Uterus (tissue), 4 donors: ENCODE measurements around the gene POLR2B. TPM values are rescaled to one million over a fixed set of nuclear protein-coding genes. Genes with fewer than 3 reads are reported as not detected.
A peak's percentile ranks its signal among the peaks of the same experiment; 100 is the strongest.

Experiments used
- DNase-seq, 2 donors: peaks; one replicate each; pipeline ENCODE4 v3.0.0-alpha.2; 2019 to 2020
- H3K27ac ChIP-seq, 2 donors: fragments of 200-600 bp; sonication (generic); 1 replicate in 1 of 2; 2 replicates in 1 of 2; pipeline ENCODE4 v1.5.1; 2016 to 2018
- H3K27me3 ChIP-seq, 2 donors: fragments of 200-600 bp; sonication (generic); one replicate each; pipeline ENCODE4 v1.5.1; 2018 to 2019; ENCODE audit warnings: control low read depth in 1 of 2
- H3K36me3 ChIP-seq, 2 donors: fragments of 200-600 bp; sonication (generic); one replicate each; pipeline ENCODE4 v1.5.1; 2019; ENCODE audit warnings: control low read depth in 1 of 2
- H3K4me1 ChIP-seq, 2 donors: fragments of 200-600 bp; sonication (generic); one replicate each; pipeline ENCODE4 v1.5.1; 2018 to 2019; ENCODE audit warnings: control low read depth in 1 of 2
- H3K4me3 ChIP-seq, 2 donors: fragments of 200-600 bp; sonication (generic); 1 replicate in 1 of 2; 2 replicates in 1 of 2; pipeline ENCODE4 v1.5.1; 2018 to 2019; ENCODE audit warnings: mild to moderate bottlenecking in 1 of 2
- H3K9me3 ChIP-seq, 2 donors: fragments of 200-600 bp; sonication (generic); one replicate each; pipeline ENCODE4 v1.5.1; 2019; ENCODE audit warnings: control low read depth in 1 of 2
- CTCF ChIP-seq, 4 experiments: fragments of 200-600 bp in 2 of 4; fragments of 450-650 bp in 2 of 4; sonication (generic) in 2 of 4; IDR thresholded peaks; one replicate each; pipeline ENCODE4 v1.5.1; 2016 to 2019; ENCODE audit warnings: antibody characterized with exemption in 4 of 4, mild to moderate bottlenecking in 2 of 4, moderate library complexity in 1 of 4
- POLR2A ChIP-seq, 2 donors: fragments of 450-650 bp; IDR thresholded peaks; one replicate each; pipeline ENCODE4 v1.6.1; 2016; ENCODE audit warnings: antibody characterized with exemption in 2 of 2, mild to moderate bottlenecking in 1 of 2, moderate library complexity in 1 of 2
- intact Hi-C: fragments of 100-400 bp; cut with DNase I; formaldehyde crosslinking; loops from one replicate; pipeline ENCODE4 v1.15.1; 2023; ENCODE audit warnings: low total_unique reads
- total RNA-seq, 4 donors: library from RNA; depleted of rRNA in 3 of 4; stranded (reverse); fragments of >200 nt in 3 of 4; gene quantifications; one replicate each; pipeline versions ENCODE4 v1.1.0 to v1.2.4, GENCODE V29; 2014 to 2023
- donor health status: DM: yes; HTN: yes; CAD: no.

The POLR2B gene
- total RNA-seq, 4 donors from 2014 or later, result 35.9 to 211 (median 117) TPM

- Histone ChIP-seq H3K4me3 (no peak overlapping the region), H3K27ac (no peak overlapping the region), H3K9me3 (no peaks in the 10 kb centered on the region), H3K36me3 (no peaks in the 10 kb centered on the region), H3K27me3 (no peaks in the 10 kb centered on the region), H3K4me1 (no peaks in the 10 kb centered on the region)
- intact Hi-C loops, result no loop called here
- TF ChIP-seq CTCF (IDR thresholded peaks at IDR 0.05) (no peak), POLR2A (IDR thresholded peaks at IDR 0.05) (no peak)
- DNase-seq, result no peak
Observed at GRCh38 chr4:56986192-56986591, 7.5 kb downstream of the POLR2B start.

- TF ChIP-seq POLR2A (IDR thresholded peaks at IDR 0.05), result no peak
- no peak for TF ChIP-seq CTCF (IDR thresholded peaks at IDR 0.05)
- no peaks in the 10 kb centered on the region for H3K9me3 ChIP-seq
- no peaks in the 10 kb centered on the region for H3K4me1 ChIP-seq
- H3K27ac ChIP-seq, result no peak overlapping the region
- DNase-seq, result no peak
- intact Hi-C loops, result no loop called here
- H3K27me3 ChIP-seq, result no peaks in the 10 kb centered on the region
- no peaks in the 10 kb centered on the region for H3K36me3 ChIP-seq
- no peak overlapping the region for H3K4me3 ChIP-seq
Observed at GRCh38 chr4:56986952-56987351, 8.3 kb downstream of the POLR2B start.

GRCh38 chr4:56990109-56990905 lies 11.6 kb downstream of the POLR2B start:
- Histone ChIP-seq H3K36me3 (no peaks in the 10 kb centered on the region), H3K9me3 (no peaks in the 10 kb centered on the region), H3K27me3 (no peaks in the 10 kb centered on the region), H3K4me1 (peaks cover 0 to 2% of the 10 kb centered on the region in 2 donors), H3K27ac (no peak overlapping the region), H3K4me3 (no peak overlapping the region)
- intact Hi-C loops, result no loop called here
- no peak for DNase-seq
- TF ChIP-seq CTCF (IDR thresholded peaks at IDR 0.05), result no peak
- TF ChIP-seq POLR2A (IDR thresholded peaks at IDR 0.05), result no peak

GRCh38 chr4:56995525-56995924 lies 16.8 kb downstream of the POLR2B start:
- intact Hi-C loops, result no loop called here
- TF ChIP-seq CTCF (IDR thresholded peaks at IDR 0.05) (no peak), POLR2A (IDR thresholded peaks at IDR 0.05) (no peak)
- peak overlapping the region; percentile 28 to 62 for H3K27ac ChIP-seq
- H3K4me3 ChIP-seq, result no peak overlapping the region
- H3K36me3 ChIP-seq, result no peaks in the 10 kb centered on the region
- H3K4me1 ChIP-seq, result peaks cover 0 to 8% of the 10 kb centered on the region in 2 donors
- no peaks in the 10 kb centered on the region for H3K27me3 ChIP-seq
- H3K9me3 ChIP-seq, result no peaks in the 10 kb centered on the region
- DNase-seq, result peak; percentile 63 to 75

GRCh38 chr4:56999751-57000150 lies 21.1 kb downstream of the POLR2B start:
- no peak for DNase-seq
- H3K27me3 ChIP-seq, result no peaks in the 10 kb centered on the region
- no peak overlapping the region for H3K27ac ChIP-seq
- peaks cover 0 to 8% of the 10 kb centered on the region in 2 donors for H3K4me1 ChIP-seq
- H3K36me3 ChIP-seq, result no peaks in the 10 kb centered on the region
- intact Hi-C loops, result no loop called here
- no peak overlapping the region for H3K4me3 ChIP-seq
- H3K9me3 ChIP-seq, result no peaks in the 10 kb centered on the region
- TF ChIP-seq CTCF (IDR thresholded peaks at IDR 0.05) (no peak), POLR2A (IDR thresholded peaks at IDR 0.05) (no peak)
